ENCODE results near the gene AUTS2.

AUTS2 gene

GRCh38 chr7:69968969-69969556, 370.8 kb downstream of the AUTS2 start:
- no peak overlapping the region for H3K4me3 ChIP-seq (ENCODE audit: low read depth, low read length)
- no peak for TF ChIP-seq CTCF (IDR thresholded peaks at IDR 0.05; ENCODE audit: low read depth, low read length)

GRCh38 chr7:69981646-69982045, 383.4 kb downstream of the AUTS2 start:
- TF ChIP-seq CTCF (IDR thresholded peaks at IDR 0.05; ENCODE audit: low read depth, low read length) = no peak
- no peak overlapping the region for H3K4me3 ChIP-seq (ENCODE audit: low read depth, low read length)

GRCh38 chr7:69982197-69982596, 383.9 kb downstream of the AUTS2 start:
- no peak for TF ChIP-seq CTCF (IDR thresholded peaks at IDR 0.05; ENCODE audit: low read depth, low read length)
- no peak overlapping the region for H3K4me3 ChIP-seq (ENCODE audit: low read depth, low read length)

GRCh38 chr7:69989551-69989950, 391.3 kb downstream of the AUTS2 start:
- TF ChIP-seq CTCF (IDR thresholded peaks at IDR 0.05; ENCODE audit: low read depth, low read length) = no peak
- no peak overlapping the region for H3K4me3 ChIP-seq (ENCODE audit: low read depth, low read length)

- TF ChIP-seq CTCF (IDR thresholded peaks at IDR 0.05; ENCODE audit: low read depth, low read length) = no peak
- no peak overlapping the region for H3K4me3 ChIP-seq (ENCODE audit: low read depth, low read length)
Measured at GRCh38 chr7:69992938-69993337, 394.7 kb downstream of the AUTS2 start.

GRCh38 chr7:69994218-69994617, 395.9 kb downstream of the AUTS2 start:
- H3K4me3 ChIP-seq (ENCODE audit: low read depth, low read length) = no peak overlapping the region
- no peak for TF ChIP-seq CTCF (IDR thresholded peaks at IDR 0.05; ENCODE audit: low read depth, low read length)

GRCh38 chr7:69994886-69995542, 396.7 kb downstream of the AUTS2 start:
- H3K4me3 ChIP-seq (ENCODE audit: low read depth, low read length) = no peak overlapping the region
- TF ChIP-seq CTCF (IDR thresholded peaks at IDR 0.05; ENCODE audit: low read depth, low read length) = no peak
